HepG2 (cell line): ENCODE measurements around the gene ANKRD6. TPM values are rescaled to one million over a fixed set of nuclear protein-coding genes. Genes with fewer than 3 reads are reported as not detected.

Source experiments
- ARID2 ChIP-seq: sonication (generic); formaldehyde crosslinking; IDR thresholded peaks from 2 replicates; pipeline ENCODE4 v1.8.1; 2022; ENCODE audit warnings: mild to moderate bottlenecking, missing genetic modification reagents, borderline replicate concordance
- ATF4 ChIP-seq, 2 experiments: fragments of 450-650 bp in 1 of 2; sonication (generic) in 1 of 2; formaldehyde crosslinking; IDR thresholded peaks; 2 replicates each; pipeline versions ENCODE4 v1.5.0 to v1.8.0; 2020 to 2022; ENCODE audit warnings: mild to moderate bottlenecking in 1 of 2, missing genetic modification reagents in 1 of 2
- EEA1 ChIP-seq: sonication (generic); formaldehyde crosslinking; IDR thresholded peaks from 2 replicates; pipeline ENCODE4 v1.5.1; 2020; ENCODE audit warnings: mild to moderate bottlenecking, missing genetic modification reagents, borderline replicate concordance
- ELF4 ChIP-seq: sonication (generic); formaldehyde crosslinking; IDR thresholded peaks from 2 replicates; pipeline ENCODE4 v1.5.0; 2020; ENCODE audit warnings: missing genetic modification reagents, mild to moderate bottlenecking, moderate library complexity, borderline replicate concordance
- HDAC2 ChIP-seq: sonication (generic); formaldehyde crosslinking; IDR thresholded peaks from 2 replicates; pipeline ENCODE4 v1.4.0; 2020; ENCODE audit warnings: missing genetic modification reagents
- HDAC6 ChIP-seq: fragments of 200-600 bp; sonication (generic); IDR thresholded peaks from 2 replicates; pipeline ENCODE4 v1.7.0; 2017; ENCODE audit warnings: mild to moderate bottlenecking, antibody characterized with exemption, low read length, low read depth
- HNRNPL ChIP-seq: fragments of 200-400 bp; formaldehyde crosslinking; IDR thresholded peaks from 2 replicates; pipeline ENCODE4 v1.6.1; 2017; ENCODE audit warnings: mild to moderate bottlenecking, low read depth, low read length
- KLF15 ChIP-seq: sonication (generic); formaldehyde crosslinking; IDR thresholded peaks from 2 replicates; pipeline ENCODE4 v1.8.1; 2023; ENCODE audit warnings: borderline replicate concordance, mild to moderate bottlenecking, inconsistent platforms, missing genetic modification reagents, mixed read lengths
- MATR3 ChIP-seq: sonication (generic); formaldehyde crosslinking; IDR thresholded peaks from 2 replicates; pipeline ENCODE4 v1.4.0; 2020; ENCODE audit warnings: missing genetic modification reagents
- MTA3 ChIP-seq: sonication (generic); formaldehyde crosslinking; IDR thresholded peaks from 2 replicates; pipeline ENCODE4 v1.4.0; 2020; ENCODE audit warnings: missing genetic modification reagents
- PITX1 ChIP-seq: sonication (generic); formaldehyde crosslinking; IDR thresholded peaks from 2 replicates; pipeline ENCODE4 v1.5.1; 2020; ENCODE audit warnings: mild to moderate bottlenecking, missing genetic modification reagents
- PTBP1 ChIP-seq: fragments of 200-400 bp; formaldehyde crosslinking; IDR thresholded peaks from 2 replicates; pipeline ENCODE4 v1.6.1; 2018; ENCODE audit warnings: low read length, low read depth; ENCODE audit not compliant: poor library complexity, severe bottlenecking
- RCOR2 ChIP-seq: IDR thresholded peaks from 2 replicates; pipeline ENCODE4 v1.6.1; 2016; ENCODE audit warnings: missing biosample characterization, missing genetic modification reagents
- RELA ChIP-seq: sonication (generic); formaldehyde crosslinking; IDR thresholded peaks from 2 replicates; pipeline ENCODE4 v1.4.0; 2020; ENCODE audit warnings: missing genetic modification reagents
- SYNCRIP ChIP-seq: fragments of 200-400 bp; formaldehyde crosslinking; IDR thresholded peaks from 2 replicates; pipeline ENCODE4 v1.6.1; 2018; ENCODE audit warnings: mild to moderate bottlenecking, low read depth, low read length; ENCODE audit not compliant: insufficient read depth
- TAF15 ChIP-seq: fragments of 200-400 bp; formaldehyde crosslinking; IDR thresholded peaks from one replicate; pipeline ENCODE4 v1.6.1; 2018; ENCODE audit warnings: mild to moderate bottlenecking, low read depth, low read length; ENCODE audit not compliant: poor library complexity, severe bottlenecking
- TEAD3 ChIP-seq: optimal IDR thresholded peaks from 2 replicates; pipeline ENCODE3; 2016; ENCODE audit warnings: borderline replicate concordance
- TOE1 ChIP-seq: sonication (generic); formaldehyde crosslinking; IDR thresholded peaks from 2 replicates; pipeline ENCODE4 v1.4.0; 2020; ENCODE audit warnings: mild to moderate bottlenecking, missing genetic modification reagents
- ZBTB20 ChIP-seq: sonication (generic); formaldehyde crosslinking; IDR thresholded peaks from 2 replicates; pipeline ENCODE4 v1.8.1; 2023; ENCODE audit warnings: missing genetic modification reagents, low read depth, mild to moderate bottlenecking, borderline replicate concordance
- ZBTB46 ChIP-seq: sonication (generic); formaldehyde crosslinking; IDR thresholded peaks from 2 replicates; pipeline ENCODE4 v1.4.0; 2020; ENCODE audit warnings: mild to moderate bottlenecking, missing genetic modification reagents, borderline replicate concordance
- ZFP36L1 ChIP-seq: sonication (generic); formaldehyde crosslinking; IDR thresholded peaks from 2 replicates; pipeline ENCODE4 v1.8.0; 2022; ENCODE audit warnings: mild to moderate bottlenecking, missing genetic modification reagents, moderate library complexity
- ZNF205 ChIP-seq: IDR thresholded peaks from 2 replicates; pipeline ENCODE4 v1.6.1; 2018; ENCODE audit warnings: missing biosample characterization, missing genetic modification reagents
- ZNF225 ChIP-seq: sonication (generic); formaldehyde crosslinking; IDR thresholded peaks from 2 replicates; pipeline ENCODE4 v1.4.0; 2020; ENCODE audit warnings: mild to moderate bottlenecking, missing genetic modification reagents
- ZNF230 ChIP-seq: sonication (generic); formaldehyde crosslinking; IDR thresholded peaks from 2 replicates; pipeline ENCODE4 v1.4.0; 2020; ENCODE audit warnings: mild to moderate bottlenecking, missing genetic modification reagents
- ZNF232 ChIP-seq: sonication (generic); formaldehyde crosslinking; IDR thresholded peaks from 2 replicates; pipeline ENCODE4 v1.4.0; 2020; ENCODE audit warnings: missing genetic modification reagents, borderline replicate concordance
- ZNF24 ChIP-seq: fragments of 450-650 bp; IDR thresholded peaks from 2 replicates; pipeline ENCODE4 v1.6.1; 2017; ENCODE audit warnings: antibody characterized with exemption, mild to moderate bottlenecking
- ZNF441 ChIP-seq: sonication (generic); formaldehyde crosslinking; IDR thresholded peaks from 2 replicates; pipeline ENCODE4 v1.7.0; 2021; ENCODE audit warnings: missing genetic modification reagents, borderline replicate concordance
- ZNF557 ChIP-seq: sonication (generic); formaldehyde crosslinking; IDR thresholded peaks from 2 replicates; pipeline ENCODE4 v1.4.0; 2020; ENCODE audit warnings: missing genetic modification reagents
- ZNF562 ChIP-seq: sonication (generic); formaldehyde crosslinking; IDR thresholded peaks from 2 replicates; pipeline ENCODE4 v1.8.0; 2022; ENCODE audit warnings: missing genetic modification reagents, borderline replicate concordance
- ZNF841 ChIP-seq: sonication (generic); formaldehyde crosslinking; IDR thresholded peaks from 2 replicates; pipeline ENCODE4 v1.8.1; 2023; ENCODE audit warnings: missing genetic modification reagents, borderline replicate concordance
- ZNF879 ChIP-seq: sonication (generic); formaldehyde crosslinking; IDR thresholded peaks from 2 replicates; pipeline ENCODE4 v1.8.1; 2023; ENCODE audit warnings: missing genetic modification reagents
- polyA plus RNA-seq, 8 experiments: library from polyadenylated mRNA; depleted of rRNA in 3 of 8; stranded (reverse) in 7 of 8; unstranded in 1 of 8; fragments of >200 nt; fragmentation: Illumina TruSeq in 4 of 8; extraction: Trizol in 4 of 8; gene quantifications; 2 replicates each; pipeline versions ENCODE4 v1.2.1 to v1.2.3, GENCODE V29; 2011 to 2016; ENCODE audit warnings: low read depth in 4 of 8, missing spikeins in 1 of 8, mixed read lengths in 1 of 8; ENCODE audit not compliant: insufficient read depth in 1 of 8
- total RNA-seq, 5 experiments: library from RNA; depleted of rRNA; stranded (reverse); fragments of >200 nt; fragmentation: Illumina TruSeq; extraction: Trizol; gene quantifications; 2 replicates each; pipeline ENCODE4 v1.2.3, GENCODE V29; 2016; ENCODE audit warnings: low read depth in 1 of 5

ANKRD6 gene
- total and polyA plus RNA-seq, 2 of the 13 experiments (the other 11 are each of a cell fraction or from before 2014, with no cell fraction given), result 0.18 to 0.36 TPM

GRCh38 chr6:89567630-89568390, 134.9 kb downstream of the ANKRD6 start (continued):
- TF ChIP-seq SYNCRIP, result no peak
- TF ChIP-seq KLF15 (CRISPR knock-in tag), result no peak
- TF ChIP-seq ZFP36L1 (CRISPR knock-in tag), result no peak
- TF ChIP-seq ZNF230 (CRISPR knock-in tag), result no peak
- TF ChIP-seq ZNF232 (CRISPR knock-in tag), result no peak
- TF ChIP-seq ZNF557 (CRISPR knock-in tag), result no peak
- no peak for TF ChIP-seq HNRNPL
- no peak for TF ChIP-seq ARID2 (CRISPR knock-in tag)
- no peak for TF ChIP-seq ZNF841 (CRISPR knock-in tag)
- TF ChIP-seq ZNF225, result no peak
- TF ChIP-seq ELF4 (CRISPR knock-in tag), result no peak
- no peak for TF ChIP-seq MTA3 (CRISPR knock-in tag)
- TF ChIP-seq ZBTB20, result no peak
- TF ChIP-seq RCOR2 (CRISPR knock-in tag), result no peak
- TF ChIP-seq ZNF879 (CRISPR knock-in tag), result no peak
- TF ChIP-seq ZNF441 (CRISPR knock-in tag), result no peak
- TF ChIP-seq PITX1 (CRISPR knock-in tag), result 0 out of 2 replicates have a peak, but pooled peaks have one; percentile 31
- TF ChIP-seq PTBP1, result no peak
- TF ChIP-seq TEAD3 (CRISPR knock-in tag), result peak; percentile 95
- no peak for TF ChIP-seq RELA (CRISPR knock-in tag)
- no peak for TF ChIP-seq ZBTB46 (CRISPR knock-in tag)
- TF ChIP-seq ZNF24, result no peak
- no peak for TF ChIP-seq TAF15
- no peak for TF ChIP-seq ZNF562 (CRISPR knock-in tag)
- TF ChIP-seq HDAC2 (CRISPR knock-in tag), result peak; percentile 37; the same call in 1 of the 2 replicates
- no peak for TF ChIP-seq TOE1
- TF ChIP-seq MATR3 (CRISPR knock-in tag), result no peak
- no peak for TF ChIP-seq ATF4 (CRISPR knock-in tag; IDR thresholded peaks at IDR 0.05)
- TF ChIP-seq HDAC6, result no peak
- TF ChIP-seq EEA1 (CRISPR knock-in tag), result no peak
- TF ChIP-seq ZNF205, result no peak
